HFFc6 (cell line): ENCODE results near the gene CDK14. TPM values are rescaled to one million over a fixed set of nuclear protein-coding genes. Genes with fewer than 3 reads are reported as not detected.
A peak's percentile ranks its signal among the peaks of the same experiment; 100 is the strongest.

Source experiments
- DNase-seq: peaks from one replicate; pipeline ENCODE4 v3.0.0-alpha.2; 2018
- H3K27ac Mint-ChIP-seq: 2 replicates; pipeline ENCODE4 v1.8.0; 2020; ENCODE audit warnings: mild to moderate bottlenecking, mixed read lengths
- H3K27me3 Mint-ChIP-seq: 2 replicates; pipeline ENCODE4 v1.8.0; 2021; ENCODE audit warnings: mild to moderate bottlenecking, moderate library complexity, mixed read lengths; ENCODE audit not compliant: insufficient read depth
- H3K36me3 Mint-ChIP-seq: 2 replicates; pipeline ENCODE4 v1.8.0; 2021; ENCODE audit warnings: low read depth, mixed read lengths
- H3K4me1 Mint-ChIP-seq: 2 replicates; pipeline ENCODE4 v1.8.0; 2020; ENCODE audit warnings: low read depth, mixed read lengths
- H3K4me3 Mint-ChIP-seq: 2 replicates; pipeline ENCODE4 v1.8.0; 2020; ENCODE audit warnings: mild to moderate bottlenecking, moderate library complexity, mixed read lengths
- H3K9me3 Mint-ChIP-seq: 2 replicates; pipeline ENCODE4 v1.8.0; 2020; ENCODE audit warnings: mild to moderate bottlenecking, mixed read lengths
- CTCF ChIP-seq: fragments of 200-600 bp; sonication (generic); IDR thresholded peaks from 2 replicates; pipeline ENCODE4 v1.5.0; 2021; ENCODE audit warnings: antibody characterized with exemption, mild to moderate bottlenecking
- total RNA-seq, 6 experiments: library from RNA; stranded (reverse); fragmentation: NEBNext Ultra II Directional; extraction: Animal tissue kit (Norgen Biotek cat#: 25700); gene quantifications; 2 replicates in 1 of 6; 3 replicates in 5 of 6; pipeline ENCODE4 v1.2.3, GENCODE V29; 2021

The CDK14 gene
- total RNA-seq, 6 experiments from 2014 or later: 18.4 to 28.6 (median 27.2) TPM

DNA sequence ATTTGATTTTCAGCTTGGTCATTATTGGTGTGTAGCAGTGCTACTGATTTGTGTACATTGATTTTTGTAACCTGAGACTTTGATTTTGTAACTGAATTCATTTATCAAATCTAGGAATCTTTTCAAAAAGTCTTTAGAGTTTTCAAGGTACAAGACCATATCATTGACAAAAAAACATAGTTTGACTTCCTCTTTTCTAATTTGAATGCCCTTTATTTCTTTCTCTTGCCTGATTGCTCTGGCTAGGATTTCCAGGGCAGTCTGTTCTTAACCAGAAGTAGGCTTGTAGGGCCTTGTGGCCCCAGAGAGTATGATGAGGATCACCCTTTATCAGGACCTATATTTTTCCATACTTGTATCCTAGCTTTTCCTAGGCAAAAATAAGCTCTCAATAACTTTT is 433.6 kb downstream of the CDK14 start:
- Mint-ChIP-seq H3K9me3 (no peaks in the 10 kb centered on the region), H3K36me3 (peaks cover 5% of the 10 kb centered on the region; the same call in 1 of the 2 replicates), H3K4me3 (no peak overlapping the region), H3K27me3 (no peaks in the 10 kb centered on the region; the same call in 1 of the 2 replicates), H3K27ac (no peak overlapping the region), H3K4me1 (peaks cover 4% of the 10 kb centered on the region)
- no peak for TF ChIP-seq CTCF
- DNase-seq: no peak

- TF ChIP-seq CTCF: no peak
These were observed 434.7 kb downstream of the CDK14 start for GRCh38 chr7:91030680-91031380.

DNA sequence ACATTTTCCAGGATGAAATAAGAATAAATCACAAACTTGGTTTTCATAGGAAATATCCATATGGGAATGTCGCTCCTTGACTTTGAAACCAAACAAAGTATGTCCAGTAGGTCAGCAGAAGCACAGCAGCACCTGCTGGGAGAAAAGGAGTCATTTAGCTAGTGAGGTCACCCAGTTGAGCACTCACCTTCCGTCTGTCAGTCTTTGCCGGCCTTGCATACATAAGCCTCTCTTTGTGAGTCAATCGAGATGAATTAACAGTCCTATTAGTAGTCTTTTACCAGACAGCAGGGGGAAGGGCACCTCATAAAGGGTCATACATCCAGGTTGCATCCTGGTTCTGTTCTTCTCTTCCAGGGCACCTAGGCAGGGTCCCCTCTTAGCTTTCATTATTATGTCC is 435.6 kb downstream of the CDK14 start:
- no peak for DNase-seq
- Mint-ChIP-seq H3K4me1 (peaks cover 13% of the 10 kb centered on the region), H3K4me3 (no peak overlapping the region)

More at GRCh38 chr7:91030680-91031380, 434.7 kb downstream of the CDK14 start:
- Mint-ChIP-seq H3K27me3 (no peaks in the 10 kb centered on the region; the same call in 1 of the 2 replicates), H3K36me3 (peaks cover 5% of the 10 kb centered on the region; the same call in 1 of the 2 replicates), H3K9me3 (no peaks in the 10 kb centered on the region), H3K4me3 (no peak overlapping the region), H3K27ac (no peak overlapping the region), H3K4me1 (peaks cover 13% of the 10 kb centered on the region)
- no peak for DNase-seq

GRCh38 chr7:91033574-91033973 is 437.5 kb downstream of the CDK14 start:
- no peak for DNase-seq
- no peaks in the 10 kb centered on the region for H3K9me3 Mint-ChIP-seq
- peaks cover 13% of the 10 kb centered on the region for H3K4me1 Mint-ChIP-seq
- TF ChIP-seq CTCF: no peak
- H3K27me3 Mint-ChIP-seq: no peaks in the 10 kb centered on the region
- H3K36me3 Mint-ChIP-seq: peaks cover 6% of the 10 kb centered on the region
- H3K27ac Mint-ChIP-seq: no peak overlapping the region
- no peak overlapping the region for H3K4me3 Mint-ChIP-seq

More for the DNA sequence above, 435.6 kb downstream of the CDK14 start:
- Mint-ChIP-seq H3K27me3 (no peaks in the 10 kb centered on the region), H3K9me3 (no peaks in the 10 kb centered on the region), H3K36me3 (peaks cover 5% of the 10 kb centered on the region; the same call in 1 of the 2 replicates), H3K27ac (no peak overlapping the region)
- no peak for TF ChIP-seq CTCF

GRCh38 chr7:91034459-91035368 is 438.6 kb downstream of the CDK14 start:
- DNase-seq: peak; percentile 55
- Mint-ChIP-seq H3K36me3 (peaks cover 13% of the 10 kb centered on the region), H3K4me1 (peaks cover 13% of the 10 kb centered on the region), H3K27me3 (no peaks in the 10 kb centered on the region; the same call in 1 of the 2 replicates), H3K9me3 (no peaks in the 10 kb centered on the region), H3K4me3 (no peak overlapping the region), H3K27ac (no peak overlapping the region)
- TF ChIP-seq CTCF: peak; percentile 86
